Measurements from ENCODE around the gene MRPL45.

MRPL45 gene

DNA sequence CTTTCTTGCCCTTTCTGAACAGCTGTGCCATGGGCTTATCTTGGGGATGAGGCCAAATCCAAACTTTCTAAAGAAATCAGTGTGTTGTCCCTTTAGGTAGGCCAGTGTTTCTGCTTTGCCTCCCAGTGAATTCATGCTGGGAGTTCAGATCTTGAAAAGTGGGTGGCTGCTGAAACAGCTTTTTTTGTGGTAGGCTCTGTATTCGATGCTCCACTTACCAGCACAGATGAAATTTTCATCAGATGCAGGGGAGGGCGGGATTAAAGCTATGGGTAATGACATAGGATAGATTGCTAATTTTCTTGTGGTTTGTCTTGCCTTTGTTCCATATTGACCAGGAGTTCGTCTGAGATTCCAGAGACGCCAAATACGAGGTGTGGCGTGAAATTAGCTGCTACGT is 57.5 kb downstream of the MRPL45 start:
- H3K4me2 ChIP-seq (ENCODE audit: low read length): no peak overlapping the region
- no peak overlapping the region for H3K4me3 ChIP-seq (ENCODE audit: low read length)
- H3K9me3 ChIP-seq (ENCODE audit: insufficient read depth, low read length): no peaks in the 10 kb centered on the region

GRCh38 chr17:38355251-38355650 is 58.3 kb downstream of the MRPL45 start:
- Histone ChIP-seq H2AFZ (ENCODE audit: low read depth, low read length) (no peak overlapping the region), H3K4me1 (ENCODE audit: low read length) (peaks cover 18% of the 10 kb centered on the region), H3K27ac (ENCODE audit: low read length) (no peak overlapping the region), H3K9ac (ENCODE audit: low read length) (no peak overlapping the region), H3K36me3 (replicated peaks; ENCODE audit: low read depth, low read length) (no peaks in the 10 kb centered on the region), H3K79me2 (ENCODE audit: low read length) (peaks cover 54% of the 10 kb centered on the region), H3K9me3 (ENCODE audit: insufficient read depth, low read length) (no peaks in the 10 kb centered on the region), H3K4me3 (ENCODE audit: low read length) (no peak overlapping the region), H3K27me3 (ENCODE audit: low read depth, low read length) (no peaks in the 10 kb centered on the region), H3K4me2 (ENCODE audit: low read length) (no peak overlapping the region), H4K20me1 (ENCODE audit: insufficient read depth, low read length) (peaks cover 20% of the 10 kb centered on the region)
- TF ChIP-seq EZH2phosphoT487 (IDR thresholded peaks at IDR 0.05; ENCODE audit: low read depth): no peak
- TF ChIP-seq, protein P1, sequence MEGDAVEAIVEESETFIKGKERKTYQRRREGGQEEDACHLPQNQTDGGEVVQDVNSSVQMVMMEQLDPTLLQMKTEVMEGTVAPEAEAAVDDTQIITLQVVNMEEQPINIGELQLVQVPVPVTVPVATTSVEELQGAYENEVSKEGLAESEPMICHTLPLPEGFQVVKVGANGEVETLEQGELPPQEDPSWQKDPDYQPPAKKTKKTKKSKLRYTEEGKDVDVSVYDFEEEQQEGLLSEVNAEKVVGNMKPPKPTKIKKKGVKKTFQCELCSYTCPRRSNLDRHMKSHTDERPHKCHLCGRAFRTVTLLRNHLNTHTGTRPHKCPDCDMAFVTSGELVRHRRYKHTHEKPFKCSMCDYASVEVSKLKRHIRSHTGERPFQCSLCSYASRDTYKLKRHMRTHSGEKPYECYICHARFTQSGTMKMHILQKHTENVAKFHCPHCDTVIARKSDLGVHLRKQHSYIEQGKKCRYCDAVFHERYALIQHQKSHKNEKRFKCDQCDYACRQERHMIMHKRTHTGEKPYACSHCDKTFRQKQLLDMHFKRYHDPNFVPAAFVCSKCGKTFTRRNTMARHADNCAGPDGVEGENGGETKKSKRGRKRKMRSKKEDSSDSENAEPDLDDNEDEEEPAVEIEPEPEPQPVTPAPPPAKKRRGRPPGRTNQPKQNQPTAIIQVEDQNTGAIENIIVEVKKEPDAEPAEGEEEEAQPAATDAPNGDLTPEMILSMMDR (IDR thresholded peaks at IDR 0.05; ENCODE audit: low read depth, low read length): no peak

More for the DNA sequence above, 57.5 kb downstream of the MRPL45 start:
- Histone ChIP-seq H4K20me1 (ENCODE audit: insufficient read depth, low read length) (peaks cover 20% of the 10 kb centered on the region), H3K27me3 (ENCODE audit: low read depth, low read length) (no peaks in the 10 kb centered on the region), H3K9ac (ENCODE audit: low read length) (no peak overlapping the region), H3K27ac (ENCODE audit: low read length) (no peak overlapping the region), H3K4me1 (ENCODE audit: low read length) (peaks cover 18% of the 10 kb centered on the region), H3K36me3 (replicated peaks; ENCODE audit: low read depth, low read length) (no peaks in the 10 kb centered on the region), H2AFZ (ENCODE audit: low read depth, low read length) (no peak overlapping the region), H3K79me2 (ENCODE audit: low read length) (peaks cover 54% of the 10 kb centered on the region)
- TF ChIP-seq, protein P1 (IDR thresholded peaks at IDR 0.05; ENCODE audit: low read depth, low read length): no peak
- no peak for TF ChIP-seq EZH2phosphoT487 (IDR thresholded peaks at IDR 0.05; ENCODE audit: low read depth)

GRCh38 chr17:38357486-38358123 is 60.6 kb downstream of the MRPL45 start:
- Histone ChIP-seq H3K27ac (ENCODE audit: low read length) (no peak overlapping the region), H2AFZ (ENCODE audit: low read depth, low read length) (no peak overlapping the region), H3K27me3 (ENCODE audit: low read depth, low read length) (no peaks in the 10 kb centered on the region), H3K4me1 (ENCODE audit: low read length) (peaks cover 15% of the 10 kb centered on the region), H3K79me2 (ENCODE audit: low read length) (peaks cover 54% of the 10 kb centered on the region), H3K9ac (ENCODE audit: low read length) (no peak overlapping the region), H3K36me3 (replicated peaks; ENCODE audit: low read depth, low read length) (no peaks in the 10 kb centered on the region), H3K4me3 (ENCODE audit: low read length) (no peak overlapping the region), H3K4me2 (ENCODE audit: low read length) (no peak overlapping the region), H4K20me1 (ENCODE audit: insufficient read depth, low read length) (peaks cover 20% of the 10 kb centered on the region), H3K9me3 (ENCODE audit: insufficient read depth, low read length) (no peaks in the 10 kb centered on the region)
- TF ChIP-seq EZH2phosphoT487 (IDR thresholded peaks at IDR 0.05; ENCODE audit: low read depth): no peak
- TF ChIP-seq, protein P1 (IDR thresholded peaks at IDR 0.05; ENCODE audit: low read depth, low read length): no peak

DNA sequence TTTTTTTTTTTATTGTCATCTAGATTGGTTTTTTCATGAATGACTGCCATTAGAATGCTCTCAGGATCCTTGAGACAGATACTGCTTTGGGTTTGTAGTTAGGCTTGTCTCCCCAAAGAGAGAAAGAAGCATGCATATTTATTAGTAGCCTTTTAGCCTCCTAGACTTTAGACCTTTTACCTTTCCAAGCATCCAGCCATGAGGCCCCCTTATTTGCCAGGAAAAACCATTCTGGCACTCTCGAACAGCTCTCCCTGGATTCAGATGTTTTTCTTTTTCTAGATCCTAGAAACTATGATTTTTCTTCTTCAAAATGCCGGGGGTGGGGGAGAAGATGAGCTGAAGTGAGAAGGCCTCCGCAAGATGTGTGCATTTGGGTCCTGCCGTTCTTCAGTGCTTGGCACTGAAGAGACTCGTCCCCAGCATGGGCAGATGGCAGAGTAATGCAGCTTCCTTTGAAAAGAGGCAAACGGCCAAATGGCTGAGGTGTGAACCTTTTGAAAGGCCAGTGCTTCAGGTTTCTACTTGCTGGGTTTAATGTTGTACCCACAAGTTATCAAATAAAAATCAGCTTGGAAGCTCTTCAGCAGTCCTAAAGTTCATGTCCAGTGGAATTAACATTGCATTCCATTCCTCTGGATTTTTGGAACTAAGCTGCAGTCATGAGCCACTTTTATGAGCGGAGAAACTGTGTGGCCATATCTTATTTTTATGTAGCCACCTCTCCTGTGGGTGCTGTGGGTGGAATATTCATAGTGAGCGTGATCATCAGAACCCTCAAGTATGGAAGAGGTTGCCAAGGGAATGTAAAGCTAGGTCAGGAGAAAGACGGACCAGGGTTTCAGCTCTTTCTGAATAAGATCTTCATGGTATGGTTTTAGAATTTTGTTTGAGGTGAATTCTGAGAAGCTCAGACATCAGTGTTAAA is 61.9 kb downstream of the MRPL45 start:
- Histone ChIP-seq H4K20me1 (ENCODE audit: insufficient read depth, low read length) (peaks cover 14% of the 10 kb centered on the region; the same call in 1 of the 2 replicates), H3K9ac (ENCODE audit: low read length) (no peak overlapping the region), H3K27ac (ENCODE audit: low read length) (no peak overlapping the region), H3K36me3 (replicated peaks; ENCODE audit: low read depth, low read length) (no peaks in the 10 kb centered on the region), H3K4me3 (ENCODE audit: low read length) (no peak overlapping the region), H3K9me3 (ENCODE audit: insufficient read depth, low read length) (no peaks in the 10 kb centered on the region), H3K4me2 (ENCODE audit: low read length) (no peak overlapping the region), H3K4me1 (ENCODE audit: low read length) (peaks cover 5% of the 10 kb centered on the region), H3K79me2 (ENCODE audit: low read length) (peaks cover 42% of the 10 kb centered on the region), H3K27me3 (ENCODE audit: low read depth, low read length) (no peaks in the 10 kb centered on the region), H2AFZ (ENCODE audit: low read depth, low read length) (no peak overlapping the region)
- TF ChIP-seq, protein P1 (IDR thresholded peaks at IDR 0.05; ENCODE audit: low read depth, low read length): no peak
- no peak for TF ChIP-seq EZH2phosphoT487 (IDR thresholded peaks at IDR 0.05; ENCODE audit: low read depth)

All from OCI-LY3 (cell line).